ENCODE results near the gene GRID2.
A peak's percentile ranks its signal among the peaks of the same experiment; 100 is the strongest.

Gene GRID2

GRCh38 chr4:93756101-93756500 is 1452.3 kb downstream of the GRID2 start:
- no peak for DNase-seq (ENCODE audit: low spot score)

- peak; percentile 5 for DNase-seq (ENCODE audit: low spot score)
Observed at GRCh38 chr4:93759506-93759905, 1455.7 kb downstream of the GRID2 start.

- DNase-seq (ENCODE audit: low spot score) = no peak
Observed at GRCh38 chr4:93760284-93760683, 1456.5 kb downstream of the GRID2 start.

DNA sequence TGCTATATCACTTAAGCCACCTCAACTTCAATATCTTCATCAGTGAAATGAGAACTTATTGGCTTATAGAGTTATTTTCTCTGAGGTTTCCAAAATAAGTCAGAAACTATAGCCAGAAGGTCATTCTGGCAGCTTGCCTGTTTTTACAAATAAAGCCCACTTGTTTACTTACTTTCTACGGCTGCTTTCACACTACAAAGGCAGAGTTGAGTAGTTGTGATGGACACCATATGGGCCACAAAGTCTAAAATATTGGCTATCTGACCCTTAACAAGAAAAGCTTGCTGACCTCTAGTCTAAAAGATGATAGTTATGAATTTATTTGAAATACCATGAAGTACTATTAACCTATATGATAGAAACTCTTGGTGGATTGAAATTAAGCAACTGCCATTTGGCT is 1457.5 kb downstream of the GRID2 start:
- no peak for DNase-seq (ENCODE audit: low spot score)

- DNase-seq (ENCODE audit: low spot score) = peak; percentile 70
Observed at GRCh38 chr4:93764639-93765246, 1461.0 kb downstream of the GRID2 start.

DNA sequence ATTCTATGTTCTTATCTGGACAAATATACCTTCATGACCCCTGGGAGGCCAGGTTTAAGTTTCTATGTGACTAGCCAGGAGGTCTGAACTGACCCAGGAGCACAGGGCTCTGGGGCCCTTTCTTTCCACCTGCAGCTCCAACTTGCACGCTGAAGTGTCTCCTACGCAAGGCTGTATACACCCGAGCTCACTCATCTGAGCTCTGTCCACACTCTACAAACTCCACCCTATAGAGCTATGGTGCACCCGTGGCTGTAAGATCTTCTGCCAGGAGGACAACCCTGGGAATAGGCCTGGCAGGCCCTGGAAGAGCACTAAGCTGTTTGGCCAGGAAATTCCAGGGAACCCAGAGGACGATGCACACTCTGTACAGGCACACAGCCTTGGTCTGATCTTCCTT is 1464.2 kb downstream of the GRID2 start:
- DNase-seq (ENCODE audit: low spot score) = no peak

DNA sequence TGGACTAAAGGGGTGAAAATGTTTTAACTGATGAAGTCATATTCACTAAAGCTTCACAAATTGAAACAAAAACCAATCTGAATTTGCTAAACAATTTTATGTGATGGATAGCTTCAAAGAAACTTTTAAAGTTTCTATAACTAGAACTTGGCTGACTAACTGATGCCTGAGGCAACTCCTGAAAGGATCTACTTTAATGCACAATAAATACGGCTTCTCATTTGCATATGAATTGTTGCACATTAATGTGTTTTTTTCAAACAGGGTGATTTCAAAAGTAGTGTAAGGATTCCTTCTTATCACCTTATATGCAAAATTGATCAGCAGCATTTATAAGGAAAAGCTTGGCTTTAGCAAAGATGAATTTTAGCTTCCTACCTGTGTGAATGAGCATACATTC is 1466.4 kb downstream of the GRID2 start:
- no peak for DNase-seq (ENCODE audit: low spot score)

DNA sequence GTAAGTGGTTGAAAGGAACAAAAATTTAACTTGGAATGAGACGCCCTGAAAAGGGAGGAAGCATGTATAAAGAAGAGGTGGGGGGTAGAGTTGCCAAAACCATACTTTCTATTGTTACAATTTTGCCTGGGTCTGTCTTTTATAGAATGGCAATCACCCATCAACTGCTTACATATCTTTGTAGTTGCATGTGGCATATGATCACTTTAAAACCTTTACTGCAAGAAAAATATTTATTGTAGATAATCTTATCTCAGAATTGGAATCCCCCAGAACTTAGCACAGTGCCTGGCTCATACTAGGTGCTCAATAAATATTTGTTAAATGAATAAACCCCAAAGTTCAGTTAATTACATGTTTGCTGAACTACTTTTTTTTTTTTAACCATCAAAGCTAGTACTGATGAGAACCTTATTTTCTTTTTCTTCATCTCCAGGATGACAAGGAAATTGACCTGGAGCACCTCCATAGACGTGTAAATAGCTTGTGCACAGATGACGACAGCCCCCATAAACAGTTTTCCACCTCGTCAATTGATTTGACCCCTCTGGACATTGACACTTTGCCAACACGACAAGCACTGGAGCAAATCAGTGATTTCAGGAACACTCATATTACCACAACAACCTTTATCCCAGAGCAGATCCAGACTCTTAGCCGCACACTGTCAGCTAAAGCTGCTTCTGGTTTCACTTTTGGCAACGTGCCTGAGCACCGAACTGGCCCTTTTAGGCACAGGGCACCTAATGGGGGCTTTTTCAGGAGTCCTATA is 1468.1 kb downstream of the GRID2 start:
- DNase-seq (ENCODE audit: low spot score) = no peak

GRCh38 chr4:93772858-93773257 is 1469.1 kb downstream of the GRID2 start:
- no peak for DNase-seq (ENCODE audit: low spot score)

GRCh38 chr4:93775551-93775950 is 1471.8 kb downstream of the GRID2 start:
- no peak for DNase-seq (ENCODE audit: low spot score)

DNA sequence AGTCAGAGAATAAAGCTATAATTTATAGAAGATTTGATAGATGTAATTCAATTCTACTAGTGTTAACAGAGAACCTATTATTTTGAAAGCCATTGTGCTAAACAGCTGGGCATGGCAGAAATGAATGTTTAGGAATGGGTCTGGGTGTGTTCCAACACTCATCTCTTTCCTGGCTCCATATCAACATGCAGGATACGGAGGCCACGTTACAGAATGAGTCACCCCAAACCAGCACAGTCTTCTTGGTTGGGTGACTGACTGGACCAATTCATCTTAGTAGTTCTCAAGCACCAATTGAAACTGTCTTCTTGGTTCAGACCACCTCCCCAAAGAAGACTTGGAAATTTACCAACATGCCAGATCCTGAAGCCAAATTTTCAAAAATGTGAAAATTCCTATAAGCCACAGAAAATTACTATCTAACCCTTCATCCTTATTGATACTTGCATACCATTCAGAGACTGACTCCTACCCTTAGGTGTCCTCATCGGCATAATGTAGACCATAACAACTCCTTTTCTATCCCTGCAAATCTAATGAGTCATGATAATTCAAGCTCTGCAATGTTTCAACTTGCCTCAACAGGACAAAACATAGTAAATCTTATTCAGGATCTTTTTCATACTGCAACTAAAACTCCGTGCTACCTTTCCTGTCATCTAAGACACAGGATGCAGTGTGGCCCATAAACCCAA is 1472.8 kb downstream of the GRID2 start:
- no peak for DNase-seq (ENCODE audit: low spot score)

DNA sequence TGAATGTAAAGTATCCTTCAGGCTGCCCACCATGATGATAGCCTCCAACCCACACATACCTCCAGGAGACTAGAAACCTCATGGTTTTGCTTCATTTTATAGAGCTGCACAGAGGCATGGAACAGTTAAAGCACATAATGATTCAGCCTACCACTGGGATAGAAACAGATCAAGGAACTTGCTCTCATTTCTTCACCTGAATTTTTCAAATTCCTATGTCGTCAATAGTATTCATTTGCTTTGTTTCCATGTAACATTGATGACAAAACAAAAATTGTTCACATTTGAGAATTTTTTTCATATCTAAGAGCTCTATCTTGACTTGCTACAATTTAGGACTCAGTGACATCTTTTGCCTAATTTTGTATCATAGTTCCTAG is 1473.3 kb downstream of the GRID2 start:
- DNase-seq (ENCODE audit: low spot score) = no peak

GRCh38 chr4:93779228-93779627 is 1475.5 kb downstream of the GRID2 start:
- no peak for DNase-seq (ENCODE audit: low spot score)

- no peak for DNase-seq (ENCODE audit: low spot score)
Observed at GRCh38 chr4:93780080-93780479, 1476.3 kb downstream of the GRID2 start.

DNA sequence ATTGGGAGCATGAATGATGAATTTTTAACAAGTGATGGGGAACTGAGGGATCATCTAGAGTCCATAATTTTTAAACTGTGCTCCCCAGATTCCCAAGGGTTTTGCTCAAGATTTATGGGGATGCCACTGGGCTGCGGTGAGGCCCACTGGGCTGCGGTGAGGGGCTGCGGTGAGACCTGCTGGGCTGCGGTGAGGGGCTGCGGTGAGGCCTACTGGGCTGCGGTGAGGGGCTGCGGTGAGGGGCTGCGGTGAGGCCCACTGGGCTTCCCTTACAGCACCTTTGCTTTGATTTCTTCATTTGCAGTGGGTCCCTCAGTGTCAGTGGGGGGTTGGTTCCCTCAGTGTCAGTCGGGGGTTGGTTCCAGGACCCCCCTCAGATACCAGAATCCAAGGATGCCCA is 1477.4 kb downstream of the GRID2 start:
- DNase-seq (ENCODE audit: low spot score) = no peak

GRCh38 chr4:93786149-93786548 is 1482.4 kb downstream of the GRID2 start:
- DNase-seq (ENCODE audit: low spot score) = no peak

- DNase-seq (ENCODE audit: low spot score) = peak; percentile 63
Observed at GRCh38 chr4:93788712-93789111, 1484.9 kb downstream of the GRID2 start.

DNA sequence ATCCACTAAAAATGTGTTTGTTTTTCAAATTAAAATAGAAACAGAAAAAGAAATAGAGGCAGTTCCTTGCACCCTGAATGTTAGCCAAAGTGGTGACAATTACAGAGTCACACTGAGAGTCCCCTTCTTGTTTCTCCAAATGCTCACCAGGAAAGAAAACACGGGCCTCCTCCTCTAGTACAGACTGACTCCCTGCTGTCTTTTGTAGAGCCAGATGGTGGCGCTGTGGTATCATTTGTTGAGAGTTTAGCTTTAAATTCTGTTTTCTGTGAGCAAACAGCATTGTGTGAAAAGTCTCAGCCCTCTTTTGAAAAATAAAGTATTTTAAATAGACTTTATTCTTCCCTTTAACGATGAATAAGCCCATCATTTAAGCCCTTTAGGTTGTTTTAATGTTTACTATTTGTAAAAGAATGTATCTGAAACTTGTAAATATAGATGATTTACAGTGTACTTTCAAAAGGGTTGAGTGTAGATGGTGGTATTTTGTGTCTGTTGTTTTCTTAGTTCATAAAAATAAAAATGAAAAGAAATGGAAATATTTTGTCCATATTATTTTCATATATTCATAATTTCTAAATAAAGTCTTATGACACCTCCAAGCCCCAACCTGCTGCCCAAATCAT is 1487.9 kb downstream of the GRID2 start:
- DNase-seq (ENCODE audit: low spot score) = peak; percentile 82

DNA sequence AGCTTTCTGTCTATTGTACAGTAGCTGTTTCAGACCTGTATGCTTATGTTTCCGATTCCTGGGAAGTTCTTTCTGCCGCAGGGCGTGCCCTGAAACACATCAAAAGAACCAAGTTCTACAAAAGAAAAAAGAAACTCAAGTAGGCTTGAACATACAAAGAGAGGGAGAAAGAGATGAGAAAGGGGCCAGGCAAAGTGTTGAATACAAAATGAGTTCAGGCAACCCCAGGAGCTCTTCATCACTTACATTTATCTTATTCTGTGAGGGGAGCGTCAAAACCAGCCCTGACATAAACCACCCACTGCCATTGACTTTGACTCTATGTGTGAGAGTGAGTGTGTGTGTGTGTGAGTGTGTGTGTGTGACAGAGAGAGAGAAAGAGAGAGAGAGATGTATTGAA is 1498.3 kb downstream of the GRID2 start:
- no peak for DNase-seq (ENCODE audit: low spot score)

- DNase-seq (ENCODE audit: low spot score) = no peak
Observed at GRCh38 chr4:93809773-93810172, 1506.0 kb downstream of the GRID2 start.

GRCh38 chr4:93810340-93810992 is 1506.7 kb downstream of the GRID2 start:
- no peak for DNase-seq (ENCODE audit: low spot score)

DNA sequence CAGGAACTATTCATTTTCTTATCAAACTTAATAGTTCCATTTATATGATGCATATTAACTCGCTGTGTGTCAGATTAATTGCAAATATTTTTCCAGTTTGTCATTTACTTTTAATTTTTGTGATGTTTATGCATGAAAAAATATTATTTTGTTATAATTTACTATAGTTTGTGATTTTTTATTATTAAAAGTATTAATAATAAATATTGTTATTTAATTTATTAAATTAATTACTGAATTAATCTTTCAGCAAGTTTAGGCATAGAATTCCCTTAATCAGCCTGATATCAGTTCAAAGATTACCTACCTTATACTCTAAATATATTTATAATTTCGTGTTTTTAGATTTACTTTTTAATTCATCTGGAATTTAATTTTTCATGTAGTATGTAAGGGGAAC is 1509.3 kb downstream of the GRID2 start:
- DNase-seq (ENCODE audit: low spot score) = no peak

Data from NAMALWA (cell line).